Mononuclear cell (primary cell): ENCODE results near the gene NMUR2. TPM values are rescaled to one million over a fixed set of nuclear protein-coding genes. Genes with fewer than 3 reads are reported as not detected.

ENCODE experiments used
- H3K27me3 ChIP-seq: 2 replicates; pipeline ENCODE4 v1.6.0; 2011; ENCODE audit warnings: low read length, control low read depth; ENCODE audit not compliant: insufficient read depth
- H3K4me1 ChIP-seq: 2 replicates; pipeline ENCODE4 v1.5.1; 2011; ENCODE audit warnings: mild to moderate bottlenecking, low read length, control low read depth; ENCODE audit not compliant: insufficient read depth
- H3K4me3 ChIP-seq: 2 replicates; pipeline ENCODE4 v1.5.1; 2011; ENCODE audit warnings: mild to moderate bottlenecking, low read length, moderate library complexity
- H3K9me3 ChIP-seq: 2 replicates; pipeline ENCODE4 v1.5.1; 2011; ENCODE audit warnings: low read depth, mild to moderate bottlenecking, control low read depth, low read length
- total RNA-seq: library from RNA; depleted of rRNA; stranded (reverse); fragments of >200 nt; gene quantifications from one replicate; pipeline ENCODE4 v1.2.3, GENCODE V29; 2012

The NMUR2 gene
- total RNA-seq, 1 donor = not detected

GRCh38 chr5:152353001-152353400 lies 52.1 kb downstream of the NMUR2 start:
- Histone ChIP-seq H3K9me3 (no peaks in the 10 kb centered on the region), H3K27me3 (no peaks in the 10 kb centered on the region), H3K4me1 (no peaks in the 10 kb centered on the region), H3K4me3 (no peak overlapping the region)

DNA sequence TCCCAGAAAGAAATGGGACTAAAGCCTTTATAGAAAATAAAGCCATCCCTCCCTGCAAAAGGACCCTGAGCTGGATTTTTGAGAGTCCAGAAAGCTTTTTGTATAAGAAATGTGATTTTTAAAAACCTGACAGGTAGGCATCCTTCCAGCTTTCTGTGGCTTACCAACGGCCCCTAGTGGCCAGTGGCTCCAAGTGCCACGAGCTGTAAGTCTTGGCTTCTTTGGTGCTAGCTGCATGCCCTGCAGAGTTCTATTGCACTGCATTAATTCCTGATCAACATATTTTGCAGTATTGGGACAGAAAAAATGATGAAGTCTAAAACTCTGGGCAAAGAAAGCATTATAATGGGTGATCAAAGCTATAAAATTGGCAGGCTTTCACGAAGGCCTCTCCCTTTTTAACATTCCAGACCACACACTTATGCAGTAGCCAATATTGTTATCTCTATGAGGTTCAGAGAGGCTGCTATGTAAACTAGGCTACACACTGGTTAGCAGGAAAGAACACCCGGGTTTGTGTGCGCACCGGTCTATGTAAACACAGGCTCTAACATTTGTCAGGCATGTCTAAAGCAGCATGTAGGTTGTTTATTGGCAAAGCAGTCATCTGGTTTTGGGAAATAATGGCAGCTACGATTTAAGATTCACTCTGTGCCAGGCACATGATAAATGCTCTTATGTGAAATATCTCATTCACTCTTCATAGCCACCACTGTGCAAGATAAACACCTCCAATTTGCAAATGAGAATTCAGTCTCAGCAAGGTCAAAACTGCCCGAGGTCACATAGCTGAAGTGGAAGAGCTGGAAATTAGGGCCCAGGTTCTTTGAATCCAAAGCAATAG lies 55.2 kb downstream of the NMUR2 start:
- no peaks in the 10 kb centered on the region for H3K27me3 ChIP-seq
- H3K4me1 ChIP-seq = no peaks in the 10 kb centered on the region
- H3K4me3 ChIP-seq = no peak overlapping the region
- no peaks in the 10 kb centered on the region for H3K9me3 ChIP-seq
